HUES6 (cell line): ENCODE data around the gene CUX1.
"Not testable (repeated sequence)": the region's sequence is repeated elsewhere in the genome, so short reads cannot be mapped to it uniquely, and the experiment has no call there.

Experiments used
- H3K27ac ChIP-seq: 2 replicates; pipeline ENCODE4 v1.7.0; 2013; ENCODE audit warnings: low read depth, mild to moderate bottlenecking, low read length, inconsistent platforms
- H3K27me3 ChIP-seq: 2 replicates; pipeline ENCODE4 v1.6.1; 2013; ENCODE audit warnings: low read length; ENCODE audit not compliant: control insufficient read depth, insufficient read depth
- H3K36me3 ChIP-seq: 2 replicates; pipeline ENCODE4 v1.6.1; 2013; ENCODE audit warnings: low read length; ENCODE audit not compliant: control insufficient read depth, insufficient read depth
- H3K4me1 ChIP-seq: 2 replicates; pipeline ENCODE4 v1.6.1; 2013; ENCODE audit warnings: low read length; ENCODE audit not compliant: control insufficient read depth, insufficient read depth
- H3K4me3 ChIP-seq: 2 replicates; pipeline ENCODE4 v1.5.1; 2013; ENCODE audit warnings: low read depth, low read length
- H3K9ac ChIP-seq: one replicate; pipeline ENCODE4 v1.6.1; 2013; ENCODE audit warnings: mild to moderate bottlenecking, low read length
- H3K9me3 ChIP-seq: 2 replicates; pipeline ENCODE4 v1.6.1; 2013; ENCODE audit warnings: low read depth, low read length; ENCODE audit not compliant: control insufficient read depth, insufficient read depth

Gene CUX1

GRCh38 chr7:101828301-101829020, 11.0 kb downstream of the CUX1 start:
- Histone ChIP-seq H3K27ac (no peak overlapping the region), H3K4me1 (peaks cover 14% of the 10 kb centered on the region), H3K9me3 (no peaks in the 10 kb centered on the region), H3K36me3 (peaks cover 4% of the 10 kb centered on the region; the same call in 1 of the 2 replicates), H3K27me3 (no peaks in the 10 kb centered on the region), H3K4me3 (no peak overlapping the region), H3K9ac (no peak overlapping the region)

DNA sequence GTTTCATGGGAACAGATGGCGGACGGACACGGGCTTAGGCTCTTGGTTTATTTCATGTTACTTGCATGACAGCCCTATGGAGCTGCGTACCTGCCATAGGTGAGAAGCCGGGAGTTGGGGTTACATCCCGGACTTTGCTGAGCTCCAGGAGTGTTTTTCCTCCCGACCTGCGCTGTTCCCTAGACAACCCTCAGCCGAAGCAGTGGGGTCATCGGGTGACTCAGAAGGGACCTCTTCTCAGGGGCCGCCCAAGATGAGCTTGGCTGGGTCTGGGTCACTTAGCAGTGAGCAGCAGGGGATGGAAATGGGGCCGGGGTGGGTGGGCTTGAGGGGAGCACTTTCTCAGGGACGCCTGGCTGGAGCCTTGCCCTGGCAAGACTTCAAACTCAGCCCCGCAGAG, 11.9 kb downstream of the CUX1 start:
- no peak overlapping the region for H3K9ac ChIP-seq

DNA sequence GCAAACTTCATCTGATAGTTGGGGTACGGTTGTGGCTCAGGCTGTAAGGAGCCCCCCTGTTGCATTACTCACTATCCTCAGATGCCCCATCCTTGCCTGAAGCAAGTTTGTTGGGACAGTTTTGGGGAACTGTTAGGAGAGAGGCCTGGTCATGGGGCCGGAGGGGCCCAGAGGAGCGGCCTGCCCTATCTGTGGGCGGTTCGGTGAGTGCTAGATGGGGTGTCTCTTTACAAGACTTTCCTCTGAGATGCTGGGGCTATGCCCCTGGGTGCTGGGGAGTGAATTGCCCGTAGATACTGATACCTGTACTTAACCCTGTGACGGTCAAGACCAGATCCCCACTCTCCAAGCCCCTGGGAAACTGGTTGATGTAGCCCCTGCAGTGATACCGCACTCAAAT, 12.4 kb downstream of the CUX1 start:
- Histone ChIP-seq H3K9ac (no peak overlapping the region), H3K27ac (no peak overlapping the region), H3K9me3 (no peaks in the 10 kb centered on the region), H3K36me3 (peaks cover 4% of the 10 kb centered on the region; the same call in 1 of the 2 replicates), H3K27me3 (no peaks in the 10 kb centered on the region), H3K4me1 (peaks cover 13% of the 10 kb centered on the region), H3K4me3 (no peak overlapping the region)

More for the DNA sequence above, 11.9 kb downstream of the CUX1 start:
- no peaks in the 10 kb centered on the region for H3K27me3 ChIP-seq
- no peaks in the 10 kb centered on the region for H3K9me3 ChIP-seq
- H3K4me3 ChIP-seq: no peak overlapping the region
- H3K27ac ChIP-seq: no peak overlapping the region
- peaks cover 4% of the 10 kb centered on the region; the same call in 1 of the 2 replicates for H3K36me3 ChIP-seq
- H3K4me1 ChIP-seq: peaks cover 13% of the 10 kb centered on the region

- H3K27me3 ChIP-seq, H3K9me3 ChIP-seq, H3K36me3 ChIP-seq, H3K9ac ChIP-seq, H3K4me3 ChIP-seq, H3K27ac ChIP-seq, H3K4me1 ChIP-seq: not testable (repeated sequence)
Observed at GRCh38 chr7:101831396-101831795, 14.0 kb downstream of the CUX1 start.

- no peak overlapping the region for H3K9ac ChIP-seq
- peaks cover 4% of the 10 kb centered on the region; the same call in 1 of the 2 replicates for H3K36me3 ChIP-seq
Observed at GRCh38 chr7:101832205-101832631, 14.8 kb downstream of the CUX1 start.

GRCh38 chr7:101832685-101833375, 15.4 kb downstream of the CUX1 start:
- Histone ChIP-seq H3K9me3 (no peaks in the 10 kb centered on the region), H3K4me3 (no peak overlapping the region), H3K36me3 (peaks cover 1% of the 10 kb centered on the region; the same call in 1 of the 2 replicates), H3K9ac (no peak overlapping the region), H3K27ac (no peak overlapping the region), H3K4me1 (no peaks in the 10 kb centered on the region; the same call in 1 of the 2 replicates), H3K27me3 (no peaks in the 10 kb centered on the region)

More at GRCh38 chr7:101832205-101832631, 14.8 kb downstream of the CUX1 start:
- Histone ChIP-seq H3K27me3 (no peaks in the 10 kb centered on the region), H3K27ac (no peak overlapping the region), H3K4me1 (no peaks in the 10 kb centered on the region; the same call in 1 of the 2 replicates), H3K9me3 (no peaks in the 10 kb centered on the region), H3K4me3 (no peak overlapping the region)

GRCh38 chr7:101833799-101834198, 16.4 kb downstream of the CUX1 start:
- H3K27me3 ChIP-seq: no peaks in the 10 kb centered on the region
- no peak overlapping the region for H3K9ac ChIP-seq
- H3K4me1 ChIP-seq: no peaks in the 10 kb centered on the region; the same call in 1 of the 2 replicates
- no peaks in the 10 kb centered on the region for H3K36me3 ChIP-seq
- no peak overlapping the region for H3K4me3 ChIP-seq
- no peak overlapping the region for H3K27ac ChIP-seq
- H3K9me3 ChIP-seq: no peaks in the 10 kb centered on the region

DNA sequence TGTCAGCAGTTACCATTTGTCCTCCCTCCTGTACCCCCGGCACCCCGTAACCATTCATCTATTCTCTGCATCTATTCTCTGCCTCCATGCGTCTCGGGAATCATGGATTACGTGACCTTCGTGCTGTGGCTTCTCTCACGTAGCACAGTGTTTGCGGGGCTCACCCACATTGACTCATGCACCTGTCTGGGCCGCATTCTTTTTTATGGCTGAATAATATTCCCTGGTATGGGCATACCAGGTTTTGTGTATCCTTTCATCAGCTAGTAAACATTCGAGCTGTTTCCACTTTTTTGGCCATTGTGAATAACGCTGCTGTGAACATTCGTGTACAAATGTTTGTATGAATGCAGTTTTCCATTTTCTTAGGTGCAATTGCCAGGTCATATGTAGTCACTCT, 17.7 kb downstream of the CUX1 start:
- no peak overlapping the region for H3K4me3 ChIP-seq
- no peaks in the 10 kb centered on the region for H3K27me3 ChIP-seq
- H3K4me1 ChIP-seq: no peaks in the 10 kb centered on the region
- no peaks in the 10 kb centered on the region for H3K9me3 ChIP-seq
- no peak overlapping the region for H3K9ac ChIP-seq
- no peak overlapping the region for H3K27ac ChIP-seq
- no peaks in the 10 kb centered on the region for H3K36me3 ChIP-seq

DNA sequence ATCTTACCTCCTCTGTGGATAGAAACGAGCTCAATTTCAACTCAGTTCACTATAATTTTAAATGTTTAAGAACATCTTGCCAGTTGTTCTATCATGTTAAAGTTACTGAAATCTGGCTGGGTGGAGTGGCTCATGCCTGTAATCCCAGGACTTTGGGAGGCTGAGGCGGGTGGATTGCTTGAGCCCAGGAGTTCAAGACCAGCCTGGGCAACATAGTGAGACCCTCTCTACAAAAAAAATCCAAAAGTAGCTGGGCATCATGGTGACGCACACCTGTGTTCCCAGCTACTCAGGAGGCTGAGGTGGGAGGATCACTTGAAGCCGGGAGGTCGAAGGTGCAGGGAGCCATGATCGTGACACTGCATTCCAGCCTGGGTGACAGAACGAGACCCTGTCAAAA, 20.0 kb downstream of the CUX1 start:
- H3K27me3 ChIP-seq, H3K4me1 ChIP-seq, H3K27ac ChIP-seq, H3K4me3 ChIP-seq, H3K9ac ChIP-seq, H3K36me3 ChIP-seq, H3K9me3 ChIP-seq: not testable (repeated sequence)

- H3K27ac ChIP-seq: no peak overlapping the region
Observed at GRCh38 chr7:101838837-101839483, 21.5 kb downstream of the CUX1 start.

GRCh38 chr7:101841328-101841727, 23.9 kb downstream of the CUX1 start:
- Histone ChIP-seq H3K4me3 (no peak overlapping the region), H3K27ac (no peak overlapping the region), H3K9me3 (peaks cover 13% of the 10 kb centered on the region), H3K4me1 (no peaks in the 10 kb centered on the region; the same call in 1 of the 2 replicates), H3K9ac (no peak overlapping the region), H3K27me3 (no peaks in the 10 kb centered on the region), H3K36me3 (no peaks in the 10 kb centered on the region; the same call in 1 of the 2 replicates)

More at GRCh38 chr7:101838837-101839483, 21.5 kb downstream of the CUX1 start:
- no peak overlapping the region for H3K9ac ChIP-seq
- H3K9me3 ChIP-seq: no peaks in the 10 kb centered on the region
- no peak overlapping the region for H3K4me3 ChIP-seq
- H3K4me1 ChIP-seq: no peaks in the 10 kb centered on the region; the same call in 1 of the 2 replicates
- H3K27me3 ChIP-seq: no peaks in the 10 kb centered on the region
- H3K36me3 ChIP-seq: no peaks in the 10 kb centered on the region; the same call in 1 of the 2 replicates
